Thoracic aorta (tissue), 2 donors: ENCODE data around the gene SSTR3. TPM values are rescaled to one million over a fixed set of nuclear protein-coding genes. Genes with fewer than 3 reads are reported as not detected.

Experiments used
- ATAC-seq: fragments of 150-250 bp; one replicate; pipeline ENCODE4 v1.8.0; 2017; ENCODE audit warnings: low read depth; ENCODE audit not compliant: insufficient number of reproducible peaks, low FRiP score
- DNase-seq: peaks from one replicate; pipeline ENCODE4 v3.0.0-alpha.2; 2020; ENCODE audit warnings: low spot score
- H3K27ac ChIP-seq, 2 donors: fragments of 200-600 bp; sonication (generic); 1 replicate in 1 of 2; 2 replicates in 1 of 2; pipeline ENCODE4 v1.5.1; 2016; ENCODE audit warnings: mild to moderate bottlenecking in 2 of 2, moderate library complexity in 2 of 2
- H3K27me3 ChIP-seq: fragments of 200-600 bp; sonication (generic); replicated peaks from 2 replicates; pipeline ENCODE4 v1.6.0; 2016; ENCODE audit warnings: mild to moderate bottlenecking; ENCODE audit not compliant: insufficient read depth
- H3K36me3 ChIP-seq: fragments of 200-600 bp; sonication (generic); one replicate; pipeline ENCODE4 v1.5.1; 2016
- H3K4me1 ChIP-seq, 2 donors: fragments of 200-600 bp; sonication (generic); 1 replicate in 1 of 2; 2 replicates in 1 of 2; pipeline versions ENCODE4 v1.5.1 to v1.6.0; 2016; ENCODE audit warnings: low read depth in 2 of 2, mild to moderate bottlenecking in 1 of 2; ENCODE audit not compliant: control insufficient read depth in 1 of 2
- H3K4me3 ChIP-seq: fragments of 200-600 bp; sonication (generic); 2 replicates; pipeline ENCODE4 v1.5.1; 2016; ENCODE audit warnings: mild to moderate bottlenecking
- H3K9me3 ChIP-seq: fragments of 200-600 bp; sonication (generic); 2 replicates; pipeline ENCODE4 v1.5.1; 2016
- CTCF ChIP-seq: fragments of 200-600 bp; sonication (generic); IDR thresholded peaks from one replicate; pipeline ENCODE4 v1.5.1; 2019; ENCODE audit warnings: antibody characterized with exemption
- total RNA-seq, 2 donors: library from RNA; depleted of rRNA; stranded (reverse); fragments of >200 nt; gene quantifications; one replicate each; pipeline versions ENCODE4 v1.1.0 to v1.2.3, GENCODE V29; 2016

Gene SSTR3
- total RNA-seq, 2 donors from 2014 or later, result not detected

- TF ChIP-seq CTCF, result no peak
- H3K4me1 ChIP-seq, result peaks cover 4 to 14% of the 10 kb centered on the region in 2 donors
- no peak for DNase-seq
- H3K36me3 ChIP-seq, result no peaks in the 10 kb centered on the region
- H3K4me3 ChIP-seq, result no peak overlapping the region
- H3K27ac ChIP-seq, result no peak overlapping the region
- no peaks in the 10 kb centered on the region for H3K27me3 ChIP-seq
- H3K9me3 ChIP-seq, result peaks cover 2% of the 10 kb centered on the region
- no peak for ATAC-seq
Observed at GRCh38 chr22:37164505-37164887, 47.8 kb downstream of the SSTR3 start.

GRCh38 chr22:37163575-37164504, 48.4 kb downstream of the SSTR3 start:
- no peak for TF ChIP-seq CTCF
- DNase-seq, result no peak
- H3K27ac ChIP-seq, result no peak overlapping the region
- peaks cover 4 to 14% of the 10 kb centered on the region in 2 donors for H3K4me1 ChIP-seq
- H3K27me3 ChIP-seq, result no peaks in the 10 kb centered on the region
- H3K4me3 ChIP-seq, result no peak overlapping the region
- no peaks in the 10 kb centered on the region for H3K36me3 ChIP-seq
- H3K9me3 ChIP-seq, result peaks cover 2% of the 10 kb centered on the region
- ATAC-seq, result no peak

- H3K36me3 ChIP-seq, result no peaks in the 10 kb centered on the region
- peaks cover 2% of the 10 kb centered on the region for H3K9me3 ChIP-seq
- DNase-seq (no peak), ATAC-seq (no peak)
- no peak for TF ChIP-seq CTCF
- peaks cover under 1 to 10% of the 10 kb centered on the region in 2 donors for H3K4me1 ChIP-seq
- no peak overlapping the region for H3K27ac ChIP-seq
- no peaks in the 10 kb centered on the region for H3K27me3 ChIP-seq
- H3K4me3 ChIP-seq, result no peak overlapping the region
Observed at GRCh38 chr22:37163096-37163489, 49.2 kb downstream of the SSTR3 start.

GRCh38 chr22:37162221-37163095, 49.8 kb downstream of the SSTR3 start:
- Histone ChIP-seq H3K4me3 (no peak overlapping the region), H3K36me3 (no peaks in the 10 kb centered on the region), H3K4me1 (peaks cover 0 to 4% of the 10 kb centered on the region in 2 donors), H3K27ac (no peak overlapping the region), H3K27me3 (no peaks in the 10 kb centered on the region), H3K9me3 (peaks cover 2% of the 10 kb centered on the region)
- no peak for ATAC-seq
- DNase-seq, result no peak
- no peak for TF ChIP-seq CTCF

GRCh38 chr22:37161443-37161842, 50.8 kb downstream of the SSTR3 start:
- H3K9me3 ChIP-seq, result peaks cover 2% of the 10 kb centered on the region
- no peak for ATAC-seq
- H3K27me3 ChIP-seq, result no peaks in the 10 kb centered on the region
- H3K4me3 ChIP-seq, result no peak overlapping the region
- no peak for TF ChIP-seq CTCF
- H3K27ac ChIP-seq, result no peak overlapping the region
- DNase-seq, result no peak
- no peaks in the 10 kb centered on the region for H3K4me1 ChIP-seq
- no peaks in the 10 kb centered on the region for H3K36me3 ChIP-seq
